Endothelial cell of umbilical vein (primary cell): ENCODE measurements around the gene VAPB.

Source experiments
- EZH2 ChIP-seq: IDR thresholded peaks from 2 replicates; pipeline ENCODE4 v1.6.1; 2012; ENCODE audit warnings: borderline replicate concordance, low read depth, mild to moderate bottlenecking, moderate library complexity, low read length, inconsistent platforms; ENCODE audit not compliant: severe bottlenecking
- JUN ChIP-seq: IDR thresholded peaks from 2 replicates; pipeline ENCODE4 v1.6.1; 2011; ENCODE audit warnings: borderline replicate concordance, low read depth; ENCODE audit not compliant: insufficient read length, insufficient read depth
- MYC ChIP-seq: IDR thresholded peaks from one replicate; pipeline ENCODE4 v1.6.1; 2011; ENCODE audit warnings: mild to moderate bottlenecking, low read depth, low read length
- POLR2A ChIP-seq: IDR thresholded peaks from 2 replicates; pipeline ENCODE4 v1.6.1; 2012; ENCODE audit warnings: low read depth, mild to moderate bottlenecking, control low read depth, low read length
- TF ChIP-seq, protein P1 (sequence below), 2 donors: IDR thresholded peaks; 1 replicate in 1 of 2; 2 replicates in 1 of 2; pipeline ENCODE4 v1.5.1; 2011; ENCODE audit warnings: low read length in 2 of 2, mild to moderate bottlenecking in 2 of 2, moderate library complexity in 2 of 2, control low read depth in 1 of 2, inconsistent platforms in 1 of 2, low read depth in 1 of 2; ENCODE audit not compliant: insufficient read depth in 1 of 2; ENCODE audit errors: extremely low read depth in 1 of 2
- TF ChIP-seq, protein P2 (sequence below): IDR thresholded peaks from 2 replicates; pipeline ENCODE4 v1.6.1; 2011; ENCODE audit not compliant: insufficient read depth, insufficient read length

DNA sequence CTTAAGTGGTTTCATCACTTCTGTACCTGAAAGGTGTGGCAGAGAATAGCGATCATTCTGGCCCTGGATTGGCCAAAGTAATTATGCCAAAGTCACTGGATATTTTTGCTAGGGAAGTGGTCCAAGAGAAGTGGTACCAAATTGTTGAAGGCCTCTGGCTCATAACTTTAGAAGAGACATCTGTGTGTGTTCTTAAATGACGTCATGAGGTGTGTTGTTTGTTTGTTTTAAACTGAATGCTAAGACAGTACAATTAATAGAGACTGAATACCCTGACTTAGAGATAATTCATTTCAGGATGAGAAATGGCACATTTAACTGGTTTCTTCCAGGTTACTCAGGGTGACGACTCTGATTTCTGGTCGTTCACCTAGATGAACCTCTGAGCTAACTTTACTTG lies 3.3 kb downstream of the VAPB start:
- TF ChIP-seq, protein P1, sequence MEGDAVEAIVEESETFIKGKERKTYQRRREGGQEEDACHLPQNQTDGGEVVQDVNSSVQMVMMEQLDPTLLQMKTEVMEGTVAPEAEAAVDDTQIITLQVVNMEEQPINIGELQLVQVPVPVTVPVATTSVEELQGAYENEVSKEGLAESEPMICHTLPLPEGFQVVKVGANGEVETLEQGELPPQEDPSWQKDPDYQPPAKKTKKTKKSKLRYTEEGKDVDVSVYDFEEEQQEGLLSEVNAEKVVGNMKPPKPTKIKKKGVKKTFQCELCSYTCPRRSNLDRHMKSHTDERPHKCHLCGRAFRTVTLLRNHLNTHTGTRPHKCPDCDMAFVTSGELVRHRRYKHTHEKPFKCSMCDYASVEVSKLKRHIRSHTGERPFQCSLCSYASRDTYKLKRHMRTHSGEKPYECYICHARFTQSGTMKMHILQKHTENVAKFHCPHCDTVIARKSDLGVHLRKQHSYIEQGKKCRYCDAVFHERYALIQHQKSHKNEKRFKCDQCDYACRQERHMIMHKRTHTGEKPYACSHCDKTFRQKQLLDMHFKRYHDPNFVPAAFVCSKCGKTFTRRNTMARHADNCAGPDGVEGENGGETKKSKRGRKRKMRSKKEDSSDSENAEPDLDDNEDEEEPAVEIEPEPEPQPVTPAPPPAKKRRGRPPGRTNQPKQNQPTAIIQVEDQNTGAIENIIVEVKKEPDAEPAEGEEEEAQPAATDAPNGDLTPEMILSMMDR (IDR thresholded peaks at IDR 0.05; ENCODE audit: extremely low read depth in 1 of 2, insufficient read depth in 1 of 2, low read depth in 1 of 2, low read length in 2 of 2), result no peak
- TF ChIP-seq MYC (no peak), EZH2 (no peak), POLR2A (no peak), JUN (no peak)
- TF ChIP-seq, protein P2, sequence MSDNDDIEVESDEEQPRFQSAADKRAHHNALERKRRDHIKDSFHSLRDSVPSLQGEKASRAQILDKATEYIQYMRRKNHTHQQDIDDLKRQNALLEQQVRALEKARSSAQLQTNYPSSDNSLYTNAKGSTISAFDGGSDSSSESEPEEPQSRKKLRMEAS, result no peak
